ENCODE measurements around the gene MRGPRX1. TPM values are rescaled to one million over a fixed set of nuclear protein-coding genes. Genes with fewer than 3 reads are reported as not detected.

The MRGPRX1 gene
- total RNA-seq, 1 experiment from 2014 or later = not detected

DNA sequence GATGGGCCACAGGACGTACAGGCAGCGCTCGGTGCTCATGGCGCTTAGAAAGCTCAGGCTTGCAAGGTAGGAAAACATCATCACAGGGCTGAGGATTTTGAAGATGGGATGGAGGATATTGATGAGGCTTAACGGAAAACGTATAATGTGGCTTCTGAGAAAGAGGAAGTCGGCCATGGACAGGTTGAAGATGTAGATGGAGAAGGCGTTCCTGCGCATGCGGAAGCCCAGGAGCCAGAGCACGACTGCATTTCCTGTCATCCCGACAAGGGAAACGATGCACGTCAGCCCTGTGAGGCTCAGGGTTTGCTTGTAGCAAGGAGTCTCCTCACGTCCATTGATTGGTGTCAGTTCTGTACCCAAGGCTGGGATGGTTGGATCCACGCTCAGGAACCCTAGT, 17.4 kb upstream of the MRGPRX1 start:
- Histone ChIP-seq H3K18ac (ENCODE audit: insufficient read length, low read depth, low read length) (no peak overlapping the region), H4K8ac (replicated peaks; ENCODE audit: insufficient read length, low read depth, low read length) (no peak overlapping the region), H3T11ph (ENCODE audit: low read length) (no peak overlapping the region), H3K23ac (ENCODE audit: insufficient read length, low read depth, low read length) (no peak overlapping the region), H3K79me1 (ENCODE audit: insufficient read depth, low read depth, low read length, poor library complexity, severe bottlenecking) (no peaks in the 10 kb centered on the region), H2BK20ac (ENCODE audit: low read depth, low read length, poor library complexity, severe bottlenecking) (no peak overlapping the region), H3K27me3 (ENCODE audit: insufficient read depth, low read length) (no peaks in the 10 kb centered on the region), H3K23me2 (ENCODE audit: insufficient read length, low read depth, low read length, poor library complexity, severe bottlenecking) (no peaks in the 10 kb centered on the region), H2AK5ac (ENCODE audit: insufficient read length, low read length) (no peak overlapping the region), H2AFZ (ENCODE audit: low read length) (no peak overlapping the region), H3K4ac (ENCODE audit: low read depth, low read length) (no peak overlapping the region), H3K4me2 (ENCODE audit: insufficient read depth, insufficient read length, low read length) (no peak overlapping the region), H3K14ac (ENCODE audit: insufficient read depth, low read length) (no peak overlapping the region), H4K5ac (ENCODE audit: insufficient read length, low read depth, low read length) (no peak overlapping the region), H2BK15ac (ENCODE audit: low read depth, low read length) (no peak overlapping the region), H4K91ac (ENCODE audit: insufficient read length, low read depth, low read length) (no peak overlapping the region), H3K79me2 (ENCODE audit: insufficient read depth, low read length) (no peaks in the 10 kb centered on the region), H2BK120ac (ENCODE audit: low read depth, low read length, poor library complexity, severe bottlenecking) (no peak overlapping the region), H2BK12ac (ENCODE audit: insufficient read length, low read depth, low read length) (no peak overlapping the region), H4K20me1 (ENCODE audit: control insufficient read depth, insufficient read depth, insufficient read length) (no peaks in the 10 kb centered on the region), H2BK5ac (ENCODE audit: insufficient read length, low read length) (no peak overlapping the region), H3K4me1 (ENCODE audit: insufficient read depth, low read length) (peaks cover 3% of the 10 kb centered on the region; the same call in 1 of the 2 replicates), H3K9me3 (ENCODE audit: control insufficient read depth, low read depth, low read length) (no peaks in the 10 kb centered on the region), H3K56ac (ENCODE audit: insufficient read length, low read depth, low read length) (no peak overlapping the region), H3K27ac (ENCODE audit: insufficient read length, low read depth, low read length) (no peak overlapping the region), H3K9ac (ENCODE audit: extremely low read depth, insufficient read length, low read length) (no peak overlapping the region)
- no peak for DNase-seq
- Mint-ChIP-seq H3K27me3 (ENCODE audit: low read depth) (peaks cover 2% of the 10 kb centered on the region; the same call in 1 of the 2 replicates), H3K36me3 (ENCODE audit: insufficient read depth in 1 of 3, low read depth in 3 of 3) (no peaks in the 10 kb centered on the region), H3K27ac (no peak overlapping the region), H3K4me3 (no peak overlapping the region), H3K4me1 (peaks cover 16 to 17% of the 10 kb centered on the region in 2 experiments), H3K9me3 (no peaks in the 10 kb centered on the region; a peak in 1 of 5 replicates)
- TF ChIP-seq, protein P1, sequence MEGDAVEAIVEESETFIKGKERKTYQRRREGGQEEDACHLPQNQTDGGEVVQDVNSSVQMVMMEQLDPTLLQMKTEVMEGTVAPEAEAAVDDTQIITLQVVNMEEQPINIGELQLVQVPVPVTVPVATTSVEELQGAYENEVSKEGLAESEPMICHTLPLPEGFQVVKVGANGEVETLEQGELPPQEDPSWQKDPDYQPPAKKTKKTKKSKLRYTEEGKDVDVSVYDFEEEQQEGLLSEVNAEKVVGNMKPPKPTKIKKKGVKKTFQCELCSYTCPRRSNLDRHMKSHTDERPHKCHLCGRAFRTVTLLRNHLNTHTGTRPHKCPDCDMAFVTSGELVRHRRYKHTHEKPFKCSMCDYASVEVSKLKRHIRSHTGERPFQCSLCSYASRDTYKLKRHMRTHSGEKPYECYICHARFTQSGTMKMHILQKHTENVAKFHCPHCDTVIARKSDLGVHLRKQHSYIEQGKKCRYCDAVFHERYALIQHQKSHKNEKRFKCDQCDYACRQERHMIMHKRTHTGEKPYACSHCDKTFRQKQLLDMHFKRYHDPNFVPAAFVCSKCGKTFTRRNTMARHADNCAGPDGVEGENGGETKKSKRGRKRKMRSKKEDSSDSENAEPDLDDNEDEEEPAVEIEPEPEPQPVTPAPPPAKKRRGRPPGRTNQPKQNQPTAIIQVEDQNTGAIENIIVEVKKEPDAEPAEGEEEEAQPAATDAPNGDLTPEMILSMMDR (conservative IDR thresholded peaks at IDR 0.05) = no peak
- WGBS (ENCODE audit: extremely low coverage, insufficient read length, low lambda C conversion rate) = no CpG with 5 or more reads among the region's 16 CpGs

Data from H9 (cell line).